Measurements from ENCODE around the gene DYSF.

DYSF gene

DNA sequence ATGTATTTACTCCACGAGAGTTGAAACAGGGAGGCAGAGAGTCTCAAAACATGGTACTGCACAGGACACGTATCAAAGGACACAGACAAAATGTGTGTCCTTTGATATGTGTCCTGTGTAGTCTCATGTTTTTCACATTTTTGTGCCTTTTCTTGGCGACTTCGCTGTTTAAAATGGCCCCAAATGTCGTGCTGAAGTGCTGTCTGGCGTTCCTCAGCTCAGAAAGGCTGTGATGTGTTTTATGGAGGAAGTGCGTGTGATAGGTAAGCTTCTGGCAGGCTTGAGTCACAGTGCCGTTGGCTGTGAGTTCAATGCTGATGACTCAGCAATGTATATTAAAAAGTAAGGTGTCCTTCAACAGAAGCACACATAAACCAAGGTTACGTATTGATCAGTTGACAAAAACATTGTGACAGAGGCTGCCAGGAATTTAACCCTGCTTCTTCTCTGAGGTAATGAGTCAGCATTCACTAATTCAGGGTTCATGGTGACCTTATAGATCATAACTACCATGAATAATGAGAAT is 78.2 kb downstream of the DYSF start:
- DNase-seq: no peak

GRCh38 chr2:71532327-71532726 is 79.0 kb downstream of the DYSF start:
- no peak for DNase-seq

GRCh38 chr2:71534201-71534600 is 80.8 kb downstream of the DYSF start:
- no peak for DNase-seq

DNA sequence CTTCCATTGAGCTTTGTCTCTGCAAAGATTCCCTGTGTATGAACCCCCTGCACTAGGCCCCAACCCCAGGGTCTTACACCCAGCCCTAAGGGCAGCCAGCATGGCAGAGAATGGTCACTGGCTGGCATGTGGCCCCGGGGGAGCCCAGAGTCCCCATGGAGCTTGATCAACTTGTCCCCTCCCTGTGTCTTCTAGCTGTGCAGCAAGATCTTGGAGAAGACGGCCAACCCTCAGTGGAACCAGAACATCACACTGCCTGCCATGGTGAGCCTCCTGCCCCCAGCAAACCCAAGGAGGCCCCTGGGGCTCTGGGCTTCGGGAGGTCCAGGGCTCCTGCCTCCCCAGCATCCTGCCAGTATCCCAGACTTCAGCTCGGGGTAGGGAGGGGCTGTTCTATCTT is 81.5 kb downstream of the DYSF start:
- DNase-seq: no peak

- DNase-seq: no peak
These were observed 82.2 kb downstream of the DYSF start for GRCh38 chr2:71535526-71535925.

DNA sequence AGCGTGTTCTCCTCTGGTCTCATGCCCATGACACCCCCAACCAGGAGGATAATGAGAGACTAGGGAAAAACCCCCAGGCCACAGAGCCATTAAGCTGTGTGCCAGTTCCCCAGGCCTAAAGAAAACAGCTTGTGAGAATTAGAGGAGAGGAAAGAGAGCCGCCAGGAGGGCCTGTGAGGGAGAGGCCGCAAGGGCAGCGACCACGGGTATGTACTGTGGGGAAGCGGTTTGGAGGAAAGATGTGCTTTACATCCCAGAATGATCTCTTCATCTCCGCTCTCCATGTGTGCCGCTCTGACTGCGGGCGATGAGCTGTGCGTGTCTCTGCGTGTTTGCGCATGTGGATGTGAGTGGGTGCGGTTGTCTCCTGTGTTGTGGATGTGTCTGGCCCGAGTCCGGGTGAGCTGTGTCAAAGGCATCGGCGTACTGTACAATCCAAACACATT is 82.9 kb downstream of the DYSF start:
- DNase-seq: peak; percentile 2

GRCh38 chr2:71538241-71538640 is 84.9 kb downstream of the DYSF start:
- DNase-seq: no peak

GRCh38 chr2:71538656-71539265 is 85.4 kb downstream of the DYSF start:
- no peak for DNase-seq

- DNase-seq: no peak
These were observed 87.5 kb downstream of the DYSF start for GRCh38 chr2:71540818-71541217.

GRCh38 chr2:71544919-71545571 is 91.7 kb downstream of the DYSF start:
- DNase-seq: peak; percentile 11

GRCh38 chr2:71545572-71546274 is 92.4 kb downstream of the DYSF start:
- DNase-seq: peak; percentile 23

- DNase-seq: no peak
These were observed 92.9 kb downstream of the DYSF start for GRCh38 chr2:71546275-71546638.

DNA sequence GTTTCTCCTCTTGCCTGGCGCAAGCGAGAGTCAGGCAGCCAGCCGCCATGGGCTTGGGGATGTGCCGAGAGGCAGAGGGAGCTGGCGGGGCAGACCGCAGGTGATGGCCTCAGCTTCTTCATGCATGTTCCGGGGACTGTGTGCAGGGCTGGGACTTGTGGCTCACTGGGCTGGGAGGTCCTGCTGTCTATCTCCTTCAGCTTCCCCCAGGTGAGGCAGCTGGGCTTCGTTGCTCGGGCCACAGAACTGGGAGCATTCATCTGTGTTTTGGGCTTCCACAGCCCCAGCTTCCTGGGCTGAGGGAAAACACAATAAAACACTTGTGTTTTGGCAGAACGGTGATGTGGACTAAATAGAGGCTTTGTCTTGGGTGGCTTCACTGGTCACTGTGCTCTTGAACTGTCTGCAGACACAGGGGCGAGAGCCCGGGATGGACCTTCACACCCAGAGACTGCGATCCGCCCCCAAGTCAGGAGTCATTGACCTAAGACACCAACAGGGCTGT is 93.5 kb downstream of the DYSF start:
- DNase-seq: peak; percentile 8

DNA sequence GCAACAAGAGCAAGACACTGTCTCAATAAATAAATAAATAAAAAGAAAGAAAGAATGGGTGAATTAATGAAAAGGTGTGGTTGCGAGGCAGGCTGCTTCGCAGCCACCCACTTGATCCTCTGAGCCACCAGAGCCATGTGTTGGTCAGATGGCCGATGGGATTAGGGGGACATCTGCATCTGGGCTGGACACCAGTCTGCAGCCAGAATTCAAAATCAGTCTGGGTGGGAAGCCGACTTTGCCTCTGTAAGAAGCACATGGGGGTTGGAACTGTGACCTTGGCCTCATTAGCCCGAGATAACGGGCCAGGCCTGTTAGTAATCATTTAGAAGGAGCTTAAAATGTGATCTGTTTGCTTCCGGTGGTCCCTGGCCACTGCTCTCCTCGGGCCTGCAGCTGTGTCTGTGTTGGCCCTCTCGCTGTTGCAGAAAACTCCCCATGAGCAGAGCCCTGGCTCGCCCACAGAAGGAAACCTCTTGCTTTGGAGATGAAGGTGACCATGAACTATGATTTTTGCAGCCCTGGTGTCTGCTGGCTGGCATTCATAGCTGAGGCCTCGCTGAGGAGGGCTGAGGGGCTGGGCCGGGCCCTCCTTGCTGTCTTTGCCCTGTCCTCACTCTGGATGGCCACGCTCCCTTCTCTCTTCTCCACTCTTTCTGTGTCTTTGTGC is 94.4 kb downstream of the DYSF start:
- no peak for DNase-seq

- DNase-seq: peak; percentile 53
These were observed 95.5 kb downstream of the DYSF start for GRCh38 chr2:71548646-71549425.

DNA sequence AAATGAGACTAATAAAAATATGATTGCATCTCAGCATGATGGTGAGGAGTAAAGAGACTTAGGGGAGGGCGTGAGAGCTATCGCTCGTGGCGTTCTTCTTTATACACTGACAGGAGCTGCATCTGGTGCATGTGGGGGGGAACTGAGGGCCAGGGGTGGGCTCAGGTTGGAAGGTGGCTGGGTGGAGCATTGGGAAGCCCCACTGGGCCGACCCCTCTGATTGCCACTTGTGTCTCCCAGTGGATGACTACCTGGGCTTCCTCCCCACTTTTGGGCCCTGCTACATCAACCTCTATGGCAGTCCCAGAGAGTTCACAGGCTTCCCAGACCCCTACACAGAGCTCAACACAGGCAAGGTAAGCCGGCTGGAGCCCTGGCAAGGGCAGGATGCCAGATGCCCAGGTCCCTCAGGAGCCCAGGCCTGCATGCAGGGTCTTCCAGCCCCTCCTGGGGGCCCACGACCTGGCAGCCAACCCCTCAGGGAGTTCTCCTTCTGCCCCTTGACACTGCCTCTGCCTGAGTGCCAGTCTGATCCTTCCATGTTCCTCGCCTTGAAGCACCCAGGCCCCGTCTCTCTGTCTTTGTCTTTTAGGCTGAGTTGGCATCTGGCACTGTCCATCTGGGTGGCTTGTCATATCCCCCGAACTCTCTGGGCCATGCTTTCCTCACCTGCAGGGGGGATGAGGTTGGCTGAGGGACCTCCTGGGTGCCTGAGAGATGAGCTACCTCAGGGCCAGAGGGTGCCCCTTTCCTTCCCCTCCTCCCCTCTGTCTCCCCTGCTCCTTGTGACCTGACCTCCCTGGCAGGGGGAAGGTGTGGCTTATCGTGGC is 97.7 kb downstream of the DYSF start:
- peak; percentile 10 for DNase-seq

DNA sequence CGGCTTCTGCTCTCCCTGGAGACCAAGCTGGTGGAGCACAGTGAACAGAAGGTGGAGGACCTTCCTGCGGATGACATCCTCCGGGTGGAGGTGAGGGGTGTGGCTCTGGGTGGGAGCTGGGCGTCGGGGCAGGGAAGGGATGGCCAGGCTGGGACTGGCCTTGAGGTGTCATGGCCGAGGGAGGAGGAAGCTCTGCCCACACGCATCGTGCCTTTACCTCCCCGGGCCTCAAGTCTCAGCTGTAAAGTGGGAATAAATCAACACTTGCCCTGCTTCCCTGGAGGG is 98.2 kb downstream of the DYSF start:
- DNase-seq: peak; percentile 2

DNA sequence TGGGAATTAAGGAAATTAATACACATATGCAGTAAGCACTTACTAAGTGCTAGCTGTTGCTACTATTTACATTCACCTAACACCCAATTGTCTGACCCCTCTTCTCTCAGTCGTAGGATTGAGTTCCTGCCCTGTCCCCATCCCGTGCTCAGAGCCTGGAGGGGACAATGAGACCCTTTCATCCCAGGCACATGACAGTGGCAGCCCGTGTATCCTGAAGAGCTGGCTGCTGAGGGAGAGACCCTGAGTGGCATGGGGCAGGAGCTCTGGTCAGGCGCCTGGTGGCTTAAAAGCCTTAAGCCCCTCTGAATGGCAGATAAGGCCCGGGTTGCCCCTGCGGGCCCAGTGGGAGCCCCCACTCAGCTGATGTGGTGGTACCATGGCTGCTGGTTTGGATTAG is 99.0 kb downstream of the DYSF start:
- DNase-seq: peak; percentile 14

- DNase-seq: peak; percentile 12
These were observed 99.5 kb downstream of the DYSF start for GRCh38 chr2:71552861-71553301.

DNA sequence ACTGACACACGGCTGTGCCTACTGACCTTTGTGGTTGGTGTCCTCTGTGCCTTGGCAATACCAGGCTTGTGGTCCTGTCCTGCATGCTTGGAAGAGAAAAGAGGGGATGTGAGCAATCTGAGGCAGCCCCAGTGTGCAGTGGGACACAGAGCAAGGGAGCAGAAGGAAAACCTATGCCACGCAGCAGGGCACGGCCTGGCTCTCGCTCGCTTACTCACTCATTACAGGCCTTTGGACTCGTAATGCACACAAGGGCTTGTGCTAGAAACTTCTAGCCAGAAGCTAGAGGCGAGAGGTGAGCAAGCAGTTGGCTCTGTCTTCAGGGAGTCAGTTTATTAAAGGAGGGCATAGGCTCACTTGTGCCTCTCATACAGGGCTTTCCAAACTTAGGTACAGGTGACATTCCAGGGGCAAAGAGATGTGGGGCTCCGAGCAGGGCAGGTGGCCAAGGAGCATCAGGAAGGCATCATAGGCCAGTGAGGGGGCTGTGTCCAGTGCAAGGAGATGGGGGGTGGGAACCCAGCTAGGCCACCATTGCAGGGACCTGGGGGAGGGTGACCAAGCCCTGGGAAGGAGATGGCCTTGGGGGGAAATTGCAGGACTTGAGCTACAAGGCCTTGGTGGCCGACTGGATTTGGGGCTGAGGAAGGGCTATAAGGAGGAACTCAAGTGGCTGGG is 100.8 kb downstream of the DYSF start:
- DNase-seq: peak; percentile 4

DNA sequence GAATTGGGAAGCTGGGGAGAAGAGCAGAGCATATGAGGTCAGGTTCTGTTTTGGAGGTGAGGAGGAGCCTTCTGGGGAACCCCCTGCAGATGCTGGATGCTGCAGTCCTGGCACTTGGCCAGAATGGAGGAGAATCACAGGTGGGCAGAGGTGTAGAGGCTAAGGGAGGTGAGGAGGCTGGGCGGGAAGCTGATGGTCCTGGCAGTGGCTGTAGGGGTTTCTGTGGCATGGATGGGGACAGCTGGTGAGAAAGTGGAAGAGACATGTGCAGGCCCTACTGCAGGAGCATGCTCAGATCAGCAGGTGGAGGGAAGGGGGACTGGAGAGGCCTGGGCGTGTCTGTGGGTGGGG is 101.3 kb downstream of the DYSF start:
- DNase-seq: peak; percentile 11
